Ascending aorta (tissue), 2 donors: ENCODE data around the gene CD320. TPM values are rescaled to one million over a fixed set of nuclear protein-coding genes. Genes with fewer than 3 reads are reported as not detected.

Experiments
- DNase-seq, 2 donors: peaks; one replicate each; pipeline ENCODE4 v3.0.0-alpha.2; 2019; ENCODE audit warnings: low spot score in 2 of 2
- H3K27ac ChIP-seq, 2 donors: fragments of 200-600 bp; sonication (generic); one replicate each; pipeline ENCODE4 v1.5.1; 2016 to 2017; ENCODE audit warnings: mild to moderate bottlenecking in 1 of 2
- H3K27me3 ChIP-seq: fragments of 200-600 bp; sonication (generic); one replicate; pipeline ENCODE4 v1.5.1; 2017
- H3K36me3 ChIP-seq, 2 donors: fragments of 200-600 bp; sonication (generic); one replicate each; pipeline ENCODE4 v1.5.1; 2016
- H3K4me1 ChIP-seq, 2 donors: fragments of 200-600 bp; sonication (generic); one replicate each; pipeline ENCODE4 v1.5.1; 2016 to 2017; ENCODE audit warnings: mild to moderate bottlenecking in 1 of 2
- H3K4me3 ChIP-seq, 2 donors: fragments of 200-600 bp; sonication (generic); one replicate each; pipeline ENCODE4 v1.5.1; 2016 to 2017; ENCODE audit warnings: mild to moderate bottlenecking in 1 of 2
- H3K9me3 ChIP-seq, 2 donors: fragments of 200-600 bp; sonication (generic); one replicate each; pipeline ENCODE4 v1.5.1; 2016
- intact Hi-C: fragments of 100-400 bp; cut with DNase I; formaldehyde crosslinking; loops from one replicate; pipeline ENCODE4 v1.15.1; 2023
- total RNA-seq: library from RNA; depleted of rRNA; stranded (reverse); fragments of >200 nt; gene quantifications from one replicate; pipeline ENCODE4 v1.1.0, GENCODE V29; 2016
- TF ChIP-seq, protein P1 (sequence below), 3 experiments: fragments of 200-600 bp in 2 of 3; fragments of 450-650 bp in 1 of 3; sonication (generic) in 2 of 3; IDR thresholded peaks; one replicate each; pipeline ENCODE4 v1.5.1; 2016 to 2019; ENCODE audit warnings: antibody characterized with exemption in 3 of 3, mild to moderate bottlenecking in 1 of 3, moderate library complexity in 1 of 3

The CD320 gene
- total RNA-seq, 1 donor from 2014 or later = 263 TPM

DNA sequence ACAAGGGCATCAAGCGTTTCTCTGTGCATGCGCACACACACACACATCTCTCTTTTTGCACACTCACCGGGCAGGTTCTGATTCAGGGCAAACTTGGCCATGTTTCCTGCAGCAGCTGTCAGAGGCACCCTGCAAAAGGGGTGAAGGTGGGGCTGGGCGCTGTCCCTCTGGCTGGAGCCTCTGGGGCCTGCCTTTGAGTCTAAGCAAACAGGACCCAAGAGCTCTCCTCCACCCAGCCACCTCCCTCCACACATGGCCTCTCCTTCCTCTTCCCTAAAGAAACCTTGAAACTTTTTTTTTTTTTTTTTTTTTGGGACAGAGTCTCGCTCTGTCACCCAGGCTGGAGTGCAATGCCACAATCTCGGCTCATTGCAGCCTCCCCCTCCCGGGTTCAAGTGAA is 29.6 kb upstream of the CD320 start:
- peaks cover 23% of the 10 kb centered on the region for H3K27me3 ChIP-seq
- H3K4me3 ChIP-seq = no peak overlapping the region
- TF ChIP-seq, protein P1, sequence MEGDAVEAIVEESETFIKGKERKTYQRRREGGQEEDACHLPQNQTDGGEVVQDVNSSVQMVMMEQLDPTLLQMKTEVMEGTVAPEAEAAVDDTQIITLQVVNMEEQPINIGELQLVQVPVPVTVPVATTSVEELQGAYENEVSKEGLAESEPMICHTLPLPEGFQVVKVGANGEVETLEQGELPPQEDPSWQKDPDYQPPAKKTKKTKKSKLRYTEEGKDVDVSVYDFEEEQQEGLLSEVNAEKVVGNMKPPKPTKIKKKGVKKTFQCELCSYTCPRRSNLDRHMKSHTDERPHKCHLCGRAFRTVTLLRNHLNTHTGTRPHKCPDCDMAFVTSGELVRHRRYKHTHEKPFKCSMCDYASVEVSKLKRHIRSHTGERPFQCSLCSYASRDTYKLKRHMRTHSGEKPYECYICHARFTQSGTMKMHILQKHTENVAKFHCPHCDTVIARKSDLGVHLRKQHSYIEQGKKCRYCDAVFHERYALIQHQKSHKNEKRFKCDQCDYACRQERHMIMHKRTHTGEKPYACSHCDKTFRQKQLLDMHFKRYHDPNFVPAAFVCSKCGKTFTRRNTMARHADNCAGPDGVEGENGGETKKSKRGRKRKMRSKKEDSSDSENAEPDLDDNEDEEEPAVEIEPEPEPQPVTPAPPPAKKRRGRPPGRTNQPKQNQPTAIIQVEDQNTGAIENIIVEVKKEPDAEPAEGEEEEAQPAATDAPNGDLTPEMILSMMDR (IDR thresholded peaks at IDR 0.05) = no peak
- intact Hi-C loops = no loop called here
- DNase-seq = no peak
- peaks cover 0 to 7% of the 10 kb centered on the region in 2 donors for H3K4me1 ChIP-seq
- no peak overlapping the region for H3K27ac ChIP-seq
- H3K9me3 ChIP-seq = no peaks in the 10 kb centered on the region
- H3K36me3 ChIP-seq = no peaks in the 10 kb centered on the region

DNA sequence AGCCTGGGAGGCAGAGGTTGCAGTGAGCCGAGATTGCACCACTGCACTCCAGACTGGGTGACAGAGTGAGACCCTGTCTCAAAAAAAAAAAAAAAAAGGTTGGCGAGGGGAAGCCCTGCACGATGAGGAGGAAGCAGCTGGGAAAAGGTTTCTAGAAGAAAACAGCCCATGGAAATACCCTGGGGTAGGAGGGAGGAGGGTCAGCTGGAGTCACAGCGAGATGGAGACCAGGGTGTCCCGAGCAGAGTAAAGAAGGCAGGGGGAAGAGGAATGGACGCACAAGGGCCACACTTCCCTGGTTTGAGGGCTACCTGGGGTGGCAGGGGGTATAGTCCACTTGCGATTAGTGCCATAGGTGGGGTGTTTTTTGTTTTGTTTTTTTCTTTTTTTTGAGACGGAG is 28.5 kb upstream of the CD320 start:
- Histone ChIP-seq H3K27ac (no peak overlapping the region), H3K36me3 (no peaks in the 10 kb centered on the region), H3K4me3 (no peak overlapping the region), H3K27me3 (peaks cover 17% of the 10 kb centered on the region), H3K4me1 (peaks cover 0 to 7% of the 10 kb centered on the region in 2 donors), H3K9me3 (no peaks in the 10 kb centered on the region)
- TF ChIP-seq, protein P1 (IDR thresholded peaks at IDR 0.05) = no peak
- intact Hi-C loops = no loop called here
- no peak for DNase-seq

DNA sequence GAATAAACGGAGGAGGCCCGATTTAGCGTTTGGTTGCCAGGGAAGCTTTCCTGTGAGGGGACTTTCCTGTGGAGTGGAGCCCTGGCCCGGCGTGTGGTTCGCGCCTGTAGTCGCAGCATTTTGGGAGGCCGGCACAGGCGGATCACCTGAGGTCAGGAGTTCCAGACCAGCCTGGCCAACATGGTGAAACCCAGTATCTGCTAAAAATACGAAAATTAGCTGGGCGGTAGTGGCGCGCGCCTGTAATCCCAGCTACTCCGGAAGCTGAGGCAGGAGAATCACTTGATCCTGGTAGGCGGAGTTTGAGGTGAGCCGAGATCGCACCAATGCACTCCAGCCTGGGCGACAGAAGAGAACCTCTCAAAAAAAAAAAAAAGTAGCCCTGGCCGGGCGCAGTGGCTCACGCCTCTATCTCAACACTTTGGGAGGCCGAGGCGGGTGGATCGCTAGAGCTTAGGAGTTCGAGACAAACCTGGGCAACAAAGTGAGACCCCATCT is 28.0 kb upstream of the CD320 start:
- peaks cover 17% of the 10 kb centered on the region for H3K27me3 ChIP-seq
- no peaks in the 10 kb centered on the region for H3K36me3 ChIP-seq
- TF ChIP-seq, protein P1 (IDR thresholded peaks at IDR 0.05) = no peak
- intact Hi-C loops = no loop called here
- no peak overlapping the region for H3K4me3 ChIP-seq
- no peaks in the 10 kb centered on the region for H3K9me3 ChIP-seq
- DNase-seq = no peak
- peaks cover 0 to 7% of the 10 kb centered on the region in 2 donors for H3K4me1 ChIP-seq
- no peak overlapping the region for H3K27ac ChIP-seq

DNA sequence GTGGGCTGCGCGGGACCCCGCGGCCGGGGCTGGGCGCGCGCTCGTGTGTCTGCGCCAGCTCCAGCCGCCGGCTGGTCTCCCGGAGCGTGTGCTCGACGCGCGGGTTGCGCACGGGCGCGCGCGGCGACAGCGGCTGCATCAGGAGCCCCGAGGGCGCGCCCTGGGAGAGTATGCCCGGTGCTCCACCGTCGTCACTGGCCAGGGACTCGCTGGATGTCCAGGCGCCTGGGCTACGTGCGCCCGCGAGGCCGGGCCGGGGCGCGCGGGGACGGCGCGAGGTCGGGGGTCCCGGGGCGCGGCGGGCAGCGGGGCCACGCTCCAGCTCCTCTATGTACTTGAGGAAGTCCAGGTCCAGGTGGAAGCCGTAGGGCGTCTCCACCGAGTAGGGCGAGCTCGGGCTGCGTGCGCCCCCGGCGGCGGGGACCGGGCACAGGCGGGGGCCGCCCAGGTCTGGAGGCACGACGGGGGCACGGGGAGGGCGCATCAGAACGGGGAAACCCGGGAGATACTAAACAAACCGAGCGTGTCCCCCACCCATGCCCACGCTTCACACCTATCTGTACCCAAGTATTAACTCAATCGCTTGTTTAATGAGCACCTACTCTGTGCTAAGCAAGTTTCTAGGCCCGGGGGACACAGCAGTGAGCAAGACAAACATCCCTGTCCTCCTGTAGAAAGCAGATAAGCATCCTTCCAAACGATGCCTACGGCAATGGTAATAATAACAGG is 27.3 kb upstream of the CD320 start:
- Histone ChIP-seq H3K4me3 (peak overlapping the region; percentile 44 to 55), H3K27me3 (peaks cover 17% of the 10 kb centered on the region), H3K27ac (no peak overlapping the region), H3K9me3 (no peaks in the 10 kb centered on the region), H3K36me3 (no peaks in the 10 kb centered on the region), H3K4me1 (peaks cover 0 to 7% of the 10 kb centered on the region in 2 donors)
- DNase-seq = no peak
- intact Hi-C loops = no loop called here
- TF ChIP-seq, protein P1 (IDR thresholded peaks at IDR 0.05) = no peak

DNA sequence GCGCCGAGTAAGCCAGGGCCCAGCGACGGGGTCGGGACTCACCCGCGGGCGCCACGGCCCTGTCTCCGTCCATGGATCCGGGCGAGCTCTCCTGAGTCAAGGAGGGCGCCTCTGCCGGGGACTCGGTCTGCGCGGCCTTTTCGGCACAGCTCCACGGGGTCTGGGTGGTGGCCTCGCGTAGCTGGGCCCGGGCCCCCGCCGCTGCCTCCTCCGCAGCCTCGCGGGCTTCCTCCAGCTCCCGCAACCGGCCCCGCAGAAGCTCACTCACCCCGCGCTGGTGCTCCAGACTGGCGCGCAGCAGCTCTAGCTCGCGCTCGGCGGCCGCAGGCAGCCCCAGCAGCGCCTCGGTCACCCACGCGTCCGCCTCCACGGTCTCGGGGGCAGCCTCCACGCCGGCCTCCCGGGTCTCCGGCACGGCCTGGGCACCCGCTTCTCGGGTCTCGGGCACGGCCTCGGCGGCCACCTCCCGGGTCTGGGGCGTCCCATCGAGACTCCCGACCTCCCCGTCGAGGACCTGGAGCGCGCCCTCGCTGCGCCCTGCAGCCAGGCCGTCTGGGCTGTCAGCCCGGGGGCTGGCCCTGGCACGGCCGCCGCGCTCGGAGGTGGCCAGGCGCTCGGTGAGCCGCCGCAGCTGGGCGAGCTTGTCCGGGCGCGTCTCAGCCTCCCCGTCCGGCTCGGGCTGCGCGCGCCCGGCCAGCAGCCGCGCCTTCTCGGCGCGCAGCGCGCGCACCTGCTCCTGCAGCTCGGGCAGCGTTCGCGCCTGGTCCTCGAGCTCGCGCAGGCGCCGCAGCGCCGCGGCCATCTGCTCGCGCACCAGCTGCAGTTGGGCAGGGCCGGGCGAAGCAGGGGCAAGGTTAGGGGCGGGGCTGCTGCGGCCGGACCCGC is 26.5 kb upstream of the CD320 start:
- peak overlapping the region; percentile 44 to 55 for H3K4me3 ChIP-seq
- intact Hi-C loops = no loop called here
- H3K27ac ChIP-seq = no peak overlapping the region

More for the DNA sequence above, 26.5 kb upstream of the CD320 start:
- Histone ChIP-seq H3K27me3 (peaks cover 17% of the 10 kb centered on the region), H3K9me3 (no peaks in the 10 kb centered on the region), H3K36me3 (no peaks in the 10 kb centered on the region), H3K4me1 (peaks cover 0 to 7% of the 10 kb centered on the region in 2 donors)
- TF ChIP-seq, protein P1 (IDR thresholded peaks at IDR 0.05) = no peak
- DNase-seq = no peak
